Measurements from ENCODE around the gene ASXL3. TPM values are rescaled to one million over a fixed set of nuclear protein-coding genes. Genes with fewer than 3 reads are reported as not detected.

ASXL3 gene
- total RNA-seq, 1 donor from 2014 or later = under 0.01 TPM

DNA sequence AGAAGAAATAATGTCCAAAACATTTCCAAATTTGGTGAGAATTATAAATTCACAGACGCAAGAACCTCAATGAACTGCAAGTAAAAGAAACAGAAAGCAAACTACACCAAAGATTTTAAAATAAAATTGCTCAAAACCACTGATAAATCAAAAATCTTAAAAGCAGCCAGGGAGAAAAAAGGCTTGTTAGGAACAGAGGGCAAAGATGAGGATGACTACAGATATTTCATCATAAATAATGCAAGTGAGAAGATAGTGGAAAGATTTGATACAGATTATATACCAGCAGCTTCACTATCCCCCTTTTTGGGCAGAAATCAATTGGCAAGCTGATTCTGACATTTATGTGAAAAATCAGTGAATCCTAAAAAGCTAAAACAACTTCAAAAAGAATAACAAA lies 10.3 kb upstream of the ASXL3 start:
- no peak overlapping the region for H3K4me3 ChIP-seq (ENCODE audit: low read depth, low read length)
- FAIRE-seq = no peak
- H3K36me3 ChIP-seq (ENCODE audit: control insufficient read depth, insufficient read depth, low read length) = no peaks in the 10 kb centered on the region
- TF ChIP-seq, protein P1, sequence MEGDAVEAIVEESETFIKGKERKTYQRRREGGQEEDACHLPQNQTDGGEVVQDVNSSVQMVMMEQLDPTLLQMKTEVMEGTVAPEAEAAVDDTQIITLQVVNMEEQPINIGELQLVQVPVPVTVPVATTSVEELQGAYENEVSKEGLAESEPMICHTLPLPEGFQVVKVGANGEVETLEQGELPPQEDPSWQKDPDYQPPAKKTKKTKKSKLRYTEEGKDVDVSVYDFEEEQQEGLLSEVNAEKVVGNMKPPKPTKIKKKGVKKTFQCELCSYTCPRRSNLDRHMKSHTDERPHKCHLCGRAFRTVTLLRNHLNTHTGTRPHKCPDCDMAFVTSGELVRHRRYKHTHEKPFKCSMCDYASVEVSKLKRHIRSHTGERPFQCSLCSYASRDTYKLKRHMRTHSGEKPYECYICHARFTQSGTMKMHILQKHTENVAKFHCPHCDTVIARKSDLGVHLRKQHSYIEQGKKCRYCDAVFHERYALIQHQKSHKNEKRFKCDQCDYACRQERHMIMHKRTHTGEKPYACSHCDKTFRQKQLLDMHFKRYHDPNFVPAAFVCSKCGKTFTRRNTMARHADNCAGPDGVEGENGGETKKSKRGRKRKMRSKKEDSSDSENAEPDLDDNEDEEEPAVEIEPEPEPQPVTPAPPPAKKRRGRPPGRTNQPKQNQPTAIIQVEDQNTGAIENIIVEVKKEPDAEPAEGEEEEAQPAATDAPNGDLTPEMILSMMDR (IDR thresholded peaks at IDR 0.05; ENCODE audit: insufficient read depth, low read length, severe bottlenecking) = no peak
- no peaks in the 10 kb centered on the region for H3K27me3 ChIP-seq (ENCODE audit: control insufficient read depth, insufficient read depth, low read length)
- no peak for DNase-seq (ENCODE audit: low read depth)

DNA sequence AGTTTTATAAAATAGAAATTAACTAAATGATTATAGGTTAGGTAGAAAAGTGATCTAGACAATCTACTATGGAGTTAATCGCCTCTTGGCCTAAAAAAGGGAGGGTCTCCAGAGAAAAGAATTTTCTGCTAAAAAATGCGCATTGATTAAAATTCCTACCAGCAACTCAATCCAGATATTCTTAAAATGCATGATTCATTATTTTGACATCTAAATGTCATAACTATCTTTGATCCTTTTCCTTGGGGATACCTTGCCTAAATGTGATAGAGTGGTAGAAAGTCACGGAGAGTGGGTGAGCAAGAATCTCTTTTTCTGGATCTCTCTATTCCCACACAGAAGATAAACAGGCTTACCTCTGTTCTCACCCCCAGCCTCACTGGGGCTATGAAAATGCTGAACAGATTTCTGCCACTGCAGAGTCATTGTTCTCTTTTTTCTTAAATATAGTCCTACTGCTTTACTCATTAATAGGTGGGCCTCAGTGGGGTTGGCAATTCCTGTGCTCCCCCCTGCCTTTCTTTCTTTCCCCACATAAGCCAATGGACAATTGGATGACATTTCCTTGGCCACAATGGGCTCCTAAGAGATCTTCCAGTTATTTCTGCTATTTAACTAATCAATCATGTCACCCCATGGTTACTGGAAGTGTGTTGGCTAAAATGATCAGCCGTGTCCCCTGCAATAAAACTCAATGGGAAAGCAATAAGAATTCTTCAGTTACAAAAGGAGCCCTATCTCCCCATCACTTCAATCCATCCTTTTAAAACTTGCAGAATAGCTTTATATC lies 5.8 kb upstream of the ASXL3 start:
- Histone ChIP-seq H3K27me3 (ENCODE audit: control insufficient read depth, insufficient read depth, low read length) (peaks cover 1% of the 10 kb centered on the region), H3K4me3 (ENCODE audit: low read depth, low read length) (no peak overlapping the region), H3K36me3 (ENCODE audit: control insufficient read depth, insufficient read depth, low read length) (no peaks in the 10 kb centered on the region)
- DNase-seq (ENCODE audit: low read depth) (no peak), FAIRE-seq (no peak)
- TF ChIP-seq, protein P1 (IDR thresholded peaks at IDR 0.05; ENCODE audit: insufficient read depth, low read length, severe bottlenecking) = no peak

DNA sequence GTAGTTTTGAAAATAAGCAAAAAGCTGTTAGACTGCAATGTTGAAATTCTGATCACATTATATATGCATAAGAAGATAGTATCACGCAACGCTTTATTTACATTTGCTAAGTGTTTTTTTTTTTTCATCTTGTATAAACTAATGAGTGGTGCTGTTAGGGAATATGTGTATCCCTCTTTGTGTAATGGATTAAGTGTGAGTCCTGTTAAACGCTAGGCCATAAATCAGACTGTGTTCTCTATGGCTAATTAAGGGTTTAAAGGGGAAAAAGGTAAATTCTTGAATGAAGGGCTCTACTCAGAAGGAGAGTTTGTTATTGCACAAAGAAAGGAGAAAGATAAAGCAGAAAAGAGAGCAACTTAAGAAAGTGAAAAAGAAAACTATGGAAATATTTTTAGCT lies 4.8 kb upstream of the ASXL3 start:
- FAIRE-seq (no peak), DNase-seq (ENCODE audit: low read depth) (no peak)
- Histone ChIP-seq H3K36me3 (ENCODE audit: control insufficient read depth, insufficient read depth, low read length) (no peaks in the 10 kb centered on the region), H3K4me3 (ENCODE audit: low read depth, low read length) (no peak overlapping the region), H3K27me3 (ENCODE audit: control insufficient read depth, insufficient read depth, low read length) (peaks cover 6% of the 10 kb centered on the region)
- TF ChIP-seq, protein P1 (IDR thresholded peaks at IDR 0.05; ENCODE audit: insufficient read depth, low read length, severe bottlenecking) = no peak

- DNase-seq (ENCODE audit: low read depth) (no peak), FAIRE-seq (no peak)
- no peaks in the 10 kb centered on the region for H3K36me3 ChIP-seq (ENCODE audit: control insufficient read depth, insufficient read depth, low read length)
- no peak overlapping the region for H3K4me3 ChIP-seq (ENCODE audit: low read depth, low read length)
- peaks cover 10% of the 10 kb centered on the region for H3K27me3 ChIP-seq (ENCODE audit: control insufficient read depth, insufficient read depth, low read length)
- TF ChIP-seq, protein P1 (IDR thresholded peaks at IDR 0.05; ENCODE audit: insufficient read depth, low read length, severe bottlenecking) = no peak
These were observed 2.6 kb upstream of the ASXL3 start for GRCh38 chr18:33575451-33575850.

- FAIRE-seq (no peak), DNase-seq (ENCODE audit: low read depth) (no peak)
- H3K27me3 ChIP-seq (ENCODE audit: control insufficient read depth, insufficient read depth, low read length) = peaks cover 10% of the 10 kb centered on the region
- H3K36me3 ChIP-seq (ENCODE audit: control insufficient read depth, insufficient read depth, low read length) = no peaks in the 10 kb centered on the region
- no peak overlapping the region for H3K4me3 ChIP-seq (ENCODE audit: low read depth, low read length)
- TF ChIP-seq, protein P1 (IDR thresholded peaks at IDR 0.05; ENCODE audit: insufficient read depth, low read length, severe bottlenecking) = no peak
These were observed 896 bp upstream of the ASXL3 start for GRCh38 chr18:33576999-33577646.

All from bronchial epithelial cell (primary cell).